Stimulated activated CD4-positive, alpha-beta T cell treated with anti-CD3 and anti-CD28 coated beads, Interleukin-1b, Interleukin-23, amount 100 ng/mL, for 24 hours (primary cell): Measurements from ENCODE around the gene PTPA.
"Not testable (repeated sequence)": the region's sequence is repeated elsewhere in the genome, so short reads cannot be mapped to it uniquely, and the experiment has no call there.

ENCODE experiments used
- DNase-seq, 4 experiments: peaks; one replicate each; pipeline ENCODE4 v3.0.0-alpha.2; 2020; ENCODE audit warnings: low read depth in 4 of 4, low spot score in 1 of 4

Gene PTPA

GRCh38 chr9:129197045-129197444 lies 85.8 kb downstream of the PTPA start:
- not testable (repeated sequence) for DNase-seq

GRCh38 chr9:129197978-129198318 lies 86.7 kb downstream of the PTPA start:
- DNase-seq, result no peak
